ENCODE measurements around the gene SOX12.
"Not testable (repeated sequence)": the region's sequence is repeated elsewhere in the genome, so short reads cannot be mapped to it uniquely, and the experiment has no call there.

The SOX12 gene

DNA sequence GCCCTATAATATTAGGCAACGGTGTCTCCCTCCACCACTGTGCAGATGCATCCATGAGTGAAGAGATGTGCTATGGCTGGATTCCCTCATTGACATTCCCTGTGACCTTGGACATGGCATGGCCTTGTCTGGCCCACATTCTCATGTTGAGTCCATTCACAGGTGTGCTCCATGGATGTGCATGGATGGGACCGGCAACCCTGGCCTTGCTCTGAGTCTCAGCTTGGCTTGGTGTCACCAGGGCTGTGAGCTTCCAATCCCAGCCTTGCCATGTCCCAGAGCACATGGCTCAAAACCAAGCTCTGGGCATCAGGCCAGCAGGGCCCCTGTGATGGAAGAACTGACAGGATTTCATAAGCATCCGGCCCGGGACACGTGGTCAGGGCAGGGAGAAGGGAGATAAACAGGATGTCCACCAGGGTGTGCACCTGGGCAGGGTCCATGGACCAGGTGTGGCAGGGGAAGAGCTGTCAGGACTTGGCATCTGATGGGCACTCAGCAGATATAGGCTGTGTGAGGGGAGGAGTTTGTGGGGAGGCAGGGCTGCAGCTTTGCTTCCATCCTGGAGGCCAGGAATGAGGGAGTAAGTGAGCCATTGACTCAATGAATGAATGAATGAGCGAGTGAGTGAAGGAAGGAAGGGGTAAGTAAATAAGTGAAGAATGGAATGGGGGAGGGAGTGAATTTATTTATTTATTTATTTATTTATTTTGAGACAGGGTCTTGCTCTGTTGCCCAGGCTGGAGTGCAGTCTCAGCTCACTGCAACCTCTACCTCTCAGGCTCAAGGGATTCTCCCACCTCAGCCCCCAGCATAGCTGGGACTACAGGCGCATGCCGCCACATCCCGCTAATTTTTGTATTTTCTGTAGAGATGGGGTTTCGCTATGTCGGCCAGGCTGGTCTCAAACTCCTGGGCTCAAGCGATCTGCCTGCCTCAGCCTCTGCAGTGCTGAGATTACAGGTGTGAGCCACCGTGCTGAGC is 37.2 kb downstream of the SOX12 start:
- DNase-seq (ENCODE audit: low read depth): peak; percentile 89

DNA sequence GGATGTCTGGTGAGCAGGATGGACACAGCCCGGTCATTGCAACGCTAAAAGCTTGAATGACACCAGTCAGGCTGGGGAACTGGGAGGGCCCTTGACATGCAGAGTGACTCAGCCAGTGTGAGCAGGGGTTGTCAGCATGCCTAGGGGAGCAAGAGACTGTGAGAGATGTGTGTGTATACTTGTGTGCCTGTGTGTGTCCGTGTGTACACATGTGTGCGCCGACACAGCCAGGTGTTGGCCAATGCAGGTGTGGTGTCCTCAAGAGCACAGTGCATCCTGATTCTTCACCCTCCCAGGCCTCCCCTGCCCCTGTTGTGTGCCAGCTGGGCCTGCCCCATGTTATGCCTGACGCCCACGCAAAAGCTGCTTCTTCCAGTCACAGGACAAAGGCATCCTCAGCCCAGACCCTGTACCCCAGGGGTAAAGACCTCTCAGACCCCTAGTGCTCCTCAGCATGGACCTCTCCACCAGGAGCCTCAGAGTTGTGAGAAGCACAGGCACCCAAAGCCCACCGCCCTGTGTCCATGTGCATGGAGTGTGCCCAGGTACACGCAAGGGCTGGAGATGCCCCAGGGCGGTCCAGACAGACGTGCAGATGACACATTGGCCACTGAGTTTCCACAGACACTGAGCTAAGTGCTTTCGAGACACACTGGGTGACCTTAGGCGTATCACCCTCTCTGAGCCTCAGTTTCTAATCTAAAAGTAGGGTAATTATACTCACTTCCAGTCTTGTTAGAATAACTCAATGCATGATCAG is 38.1 kb downstream of the SOX12 start:
- peak; percentile 48 for DNase-seq (ENCODE audit: low read depth)

DNA sequence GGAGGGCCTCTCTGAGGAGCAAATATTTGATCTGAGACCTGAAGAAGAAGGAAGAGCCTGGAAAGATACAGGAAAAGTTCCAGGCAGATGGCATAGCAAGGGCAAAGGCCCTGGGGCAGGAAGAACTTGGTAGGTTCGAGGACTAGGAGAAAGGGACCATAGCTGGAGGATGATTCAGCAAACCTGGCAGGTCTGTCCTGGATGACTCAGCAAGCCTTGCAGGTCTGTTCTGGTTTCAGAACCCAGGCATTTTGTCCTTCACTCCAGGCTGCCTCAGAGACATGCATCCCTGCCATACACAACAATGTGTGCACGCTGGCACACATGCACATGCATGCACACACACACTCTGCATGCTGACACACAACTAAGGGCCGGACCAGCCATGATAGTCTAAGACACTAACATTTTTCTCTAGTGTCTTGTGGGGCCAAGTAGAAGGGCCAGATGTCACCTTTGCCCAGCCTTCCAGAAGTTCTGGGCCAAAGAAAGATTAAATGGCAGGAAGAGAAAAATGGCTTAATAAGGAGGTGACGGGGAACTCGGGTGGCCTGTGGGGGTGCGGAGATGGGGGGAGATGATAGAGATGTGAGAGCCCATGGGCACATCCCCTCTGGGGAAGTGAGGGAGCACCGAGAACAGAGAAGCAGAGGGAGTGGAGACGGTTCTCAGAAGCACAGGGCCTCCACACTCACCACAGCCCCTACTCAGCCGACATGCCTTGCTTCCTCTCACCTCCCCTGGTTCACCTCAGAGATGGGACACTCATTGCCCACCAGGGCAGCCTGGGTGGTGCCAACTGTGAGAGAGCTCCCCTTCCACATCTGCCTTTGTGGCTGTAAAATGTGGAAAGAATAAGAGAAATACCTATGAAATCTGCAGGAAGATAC is 39.8 kb downstream of the SOX12 start:
- DNase-seq (ENCODE audit: low read depth): peak; percentile 49

DNA sequence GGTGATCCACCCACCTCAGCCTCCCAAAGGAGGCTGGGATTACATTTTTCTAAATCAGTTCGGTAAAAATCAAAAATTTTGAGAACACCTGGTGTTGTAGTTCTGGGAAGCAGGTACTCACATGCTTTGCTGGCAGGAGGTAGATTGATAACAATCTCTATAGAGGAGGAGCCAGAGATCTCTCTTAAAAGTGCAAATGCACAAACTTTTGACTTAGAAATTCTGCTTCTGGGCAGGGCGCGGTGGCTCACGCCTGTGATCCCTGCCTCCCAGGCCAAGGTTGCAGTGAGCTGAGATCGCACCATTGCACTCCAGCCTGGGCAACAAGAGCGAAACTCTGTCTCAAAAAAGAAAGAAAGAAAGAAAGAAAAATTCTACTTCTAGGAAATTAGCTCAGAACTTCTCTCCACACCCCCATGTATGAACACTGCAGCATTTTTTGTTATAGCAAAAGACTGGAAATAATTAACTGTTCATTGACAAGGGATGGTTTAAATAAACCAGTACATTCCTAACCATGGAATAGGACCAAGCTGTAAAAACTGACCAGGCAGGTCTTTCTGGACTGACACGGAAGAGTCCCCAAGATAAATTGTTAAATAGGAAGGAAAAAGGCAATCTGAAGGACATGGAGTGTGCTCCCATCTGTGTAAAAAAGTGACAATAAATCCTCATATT is 40.8 kb downstream of the SOX12 start:
- DNase-seq (ENCODE audit: low read depth): peak; percentile 16

DNA sequence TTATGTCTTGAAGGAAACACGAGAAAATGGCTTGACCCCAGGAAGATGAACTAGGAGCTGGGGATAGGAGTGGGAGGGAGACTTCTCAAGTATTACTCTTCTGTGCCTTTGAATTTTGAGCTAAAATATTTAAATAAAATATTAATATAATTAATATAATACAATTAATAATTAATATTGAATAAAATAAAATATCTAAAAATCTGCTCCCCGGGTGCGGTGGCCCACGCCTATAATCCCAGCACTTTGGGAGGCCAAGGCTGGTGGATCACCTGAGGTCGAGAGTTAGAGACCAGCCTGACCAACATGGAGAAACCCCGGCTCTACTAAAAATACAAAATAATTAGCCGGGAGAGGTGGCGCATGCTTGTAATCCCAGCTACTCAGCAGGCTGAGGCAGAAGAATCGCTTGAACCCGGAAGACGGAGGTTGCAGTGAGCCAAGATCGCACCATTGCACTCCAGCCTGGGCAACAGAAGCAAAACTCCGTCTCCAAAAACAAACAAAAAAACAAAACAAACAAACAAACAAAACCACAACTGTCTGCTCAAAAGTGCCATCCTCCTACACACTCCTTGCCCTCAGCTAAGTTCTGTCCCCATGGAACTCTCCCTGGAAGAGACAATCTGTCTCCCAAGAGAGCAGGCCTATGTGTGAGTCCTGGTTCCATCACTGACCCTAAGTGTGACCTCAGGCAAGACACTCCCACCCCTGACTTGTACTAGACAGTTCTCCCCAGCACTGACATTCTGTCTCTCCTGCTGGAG is 41.5 kb downstream of the SOX12 start:
- no peak for DNase-seq (ENCODE audit: low read depth)

DNA sequence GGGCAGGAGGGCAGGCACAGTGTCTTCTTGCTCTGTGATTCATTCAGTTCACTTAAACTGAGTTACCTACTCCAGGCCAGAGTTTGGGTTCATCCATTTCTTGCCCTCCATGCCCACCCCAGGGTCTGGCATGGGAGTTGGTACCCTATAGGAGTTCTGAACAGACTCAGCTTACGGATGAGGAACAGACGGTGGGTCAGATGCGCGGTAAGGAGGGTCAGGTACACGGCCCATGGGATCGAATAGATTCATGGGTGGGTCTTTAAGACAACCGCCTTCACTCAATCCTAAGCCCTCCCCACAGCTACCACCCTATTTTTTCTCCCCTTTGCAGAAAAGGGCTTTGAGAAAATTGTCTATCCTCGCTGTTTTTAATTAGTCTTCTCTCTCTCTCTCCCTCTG is 42.1 kb downstream of the SOX12 start:
- DNase-seq (ENCODE audit: low read depth): no peak

DNA sequence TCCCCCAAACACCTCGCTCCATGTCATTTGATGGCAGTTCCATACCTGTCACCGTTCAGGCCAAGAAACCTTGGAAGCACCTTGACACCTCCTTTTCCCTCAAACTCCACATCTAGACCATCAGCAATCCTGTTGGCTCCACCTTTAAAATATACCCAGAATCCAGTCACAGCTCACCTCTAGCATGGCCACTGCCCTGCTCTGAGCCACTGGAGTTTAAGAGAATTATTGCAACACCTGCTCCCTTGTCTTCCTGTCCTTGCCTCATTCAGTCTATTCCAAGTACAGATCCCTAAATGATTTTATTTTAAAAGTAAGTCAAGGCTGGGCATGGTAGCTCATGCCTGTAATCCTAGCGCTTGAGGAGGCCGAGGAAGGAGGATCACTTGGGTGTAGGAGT is 43.6 kb downstream of the SOX12 start:
- no peak for DNase-seq (ENCODE audit: low read depth)

DNA sequence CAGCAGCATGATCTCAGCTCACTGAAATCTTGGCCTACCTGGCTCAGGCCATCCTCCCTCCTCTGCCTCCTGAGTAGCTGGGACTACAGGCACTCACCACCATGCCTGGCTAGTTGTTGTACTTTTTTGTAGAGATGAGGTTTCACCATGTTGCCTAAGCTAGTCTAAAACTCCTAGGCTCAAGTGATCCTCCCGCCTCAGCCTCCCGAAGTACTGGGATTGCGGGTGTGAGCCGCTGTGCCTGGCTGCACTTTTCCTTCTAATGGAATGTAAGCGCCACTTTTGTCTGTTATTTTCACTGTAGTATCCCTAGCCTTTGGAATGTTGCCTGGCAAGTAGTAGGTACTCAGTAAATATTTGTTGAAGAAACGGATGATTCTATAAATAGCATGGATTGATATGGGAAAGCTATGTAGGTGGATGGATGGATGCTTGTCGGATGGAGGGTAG is 44.8 kb downstream of the SOX12 start:
- peak; percentile 26 for DNase-seq (ENCODE audit: low read depth)

DNA sequence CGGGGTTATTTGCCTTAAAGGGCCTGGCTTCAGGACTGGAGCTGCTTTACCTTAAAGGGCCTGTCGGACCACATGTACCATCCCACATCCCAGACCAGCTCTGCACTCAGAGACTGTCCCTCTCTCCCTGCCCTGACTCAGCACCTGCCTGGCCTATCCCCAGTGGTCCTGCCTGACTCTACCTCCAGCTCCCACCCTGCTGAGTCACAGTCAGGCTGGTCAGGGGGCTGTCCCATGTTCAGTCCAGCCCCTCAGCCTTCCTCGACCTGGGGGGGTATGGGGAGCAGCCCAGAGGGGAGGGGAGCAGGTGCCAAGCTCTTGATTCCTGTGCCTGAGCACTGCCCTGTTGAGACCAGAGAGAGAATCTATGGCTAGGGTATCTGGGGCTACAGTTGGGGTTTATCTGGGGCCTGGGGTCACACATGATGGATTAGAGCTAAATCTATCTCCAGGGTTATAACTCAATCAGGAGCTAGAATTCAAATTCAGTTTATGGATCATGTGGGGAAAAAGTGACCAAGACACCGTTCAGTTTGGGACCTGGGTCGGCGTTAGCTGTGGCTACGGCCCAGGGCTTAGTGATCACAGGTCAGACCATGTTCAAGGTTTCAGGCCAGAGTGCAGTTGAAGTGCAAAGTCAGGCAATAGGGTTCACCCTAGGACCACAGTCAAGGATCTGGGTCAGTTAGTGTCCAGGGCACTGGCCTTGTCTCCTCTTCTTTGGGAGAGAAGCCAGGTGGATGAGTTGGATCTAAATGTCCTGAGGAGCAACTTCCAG is 45.8 kb downstream of the SOX12 start:
- DNase-seq (ENCODE audit: low read depth): no peak

DNA sequence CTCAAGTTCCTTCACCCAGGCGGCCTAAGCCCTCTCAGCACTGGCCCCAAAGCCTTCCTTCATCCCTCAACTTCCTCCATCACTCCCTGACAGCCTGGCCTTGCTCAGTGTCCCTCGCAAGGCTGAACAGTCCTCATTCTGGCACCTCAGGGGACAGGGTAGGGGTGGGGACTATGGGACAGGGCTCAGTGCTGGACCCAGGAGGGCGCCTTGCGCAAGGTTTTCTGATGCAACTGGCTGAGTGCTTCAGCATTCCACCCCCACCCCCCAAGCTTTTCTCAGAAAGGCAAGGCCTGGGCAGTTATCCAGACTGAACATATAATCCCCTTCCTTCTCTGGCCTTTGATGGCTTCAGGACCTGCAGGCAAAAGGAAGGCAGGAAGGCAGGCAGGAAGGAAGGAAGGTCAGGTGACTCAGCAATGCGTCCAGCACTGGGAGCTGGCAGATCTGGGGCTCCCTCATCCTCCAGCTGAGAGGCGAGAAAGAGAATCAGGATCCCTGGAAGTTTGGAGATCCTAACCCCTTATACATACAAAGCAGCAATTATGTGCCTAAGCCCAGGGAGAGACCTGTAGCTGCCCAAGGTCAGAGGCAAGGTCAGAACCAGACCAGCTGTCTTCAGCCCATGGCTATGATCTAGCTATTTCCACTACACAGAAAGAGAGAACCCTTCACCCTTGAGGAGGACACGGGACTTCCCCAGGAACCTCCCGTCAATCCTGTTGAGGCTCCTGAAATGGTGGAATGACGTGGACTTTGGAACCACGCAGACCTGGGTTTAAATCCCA is 46.6 kb downstream of the SOX12 start:
- peak; percentile 96 for DNase-seq (ENCODE audit: low read depth)

DNA sequence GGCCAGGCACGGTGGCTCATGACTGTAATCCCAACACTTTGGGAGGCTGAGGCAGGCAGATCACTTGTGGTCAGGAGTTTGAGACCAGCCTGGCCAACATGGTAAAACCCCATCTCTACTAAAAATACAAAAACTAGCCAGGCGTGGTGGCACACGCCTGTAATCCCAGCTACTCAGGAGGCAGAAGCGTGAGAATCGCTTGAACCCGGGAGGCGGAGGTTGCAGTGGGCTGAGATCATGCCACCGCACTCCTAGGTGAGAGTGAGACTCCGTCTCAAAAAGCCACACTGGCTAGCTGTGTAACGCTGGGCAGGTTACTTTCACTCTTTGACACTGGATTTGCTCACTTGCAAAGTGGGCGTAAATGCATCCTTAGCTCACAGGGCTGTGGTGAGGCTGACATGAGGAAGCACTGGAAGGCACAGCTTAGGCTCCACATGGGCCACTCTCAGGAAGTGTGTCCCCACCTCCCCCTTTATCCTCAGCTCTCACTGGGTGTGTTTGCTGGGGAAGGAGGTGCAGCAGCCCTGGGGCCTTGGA is 47.3 kb downstream of the SOX12 start:
- not testable (repeated sequence) for DNase-seq (ENCODE audit: low read depth)

DNA sequence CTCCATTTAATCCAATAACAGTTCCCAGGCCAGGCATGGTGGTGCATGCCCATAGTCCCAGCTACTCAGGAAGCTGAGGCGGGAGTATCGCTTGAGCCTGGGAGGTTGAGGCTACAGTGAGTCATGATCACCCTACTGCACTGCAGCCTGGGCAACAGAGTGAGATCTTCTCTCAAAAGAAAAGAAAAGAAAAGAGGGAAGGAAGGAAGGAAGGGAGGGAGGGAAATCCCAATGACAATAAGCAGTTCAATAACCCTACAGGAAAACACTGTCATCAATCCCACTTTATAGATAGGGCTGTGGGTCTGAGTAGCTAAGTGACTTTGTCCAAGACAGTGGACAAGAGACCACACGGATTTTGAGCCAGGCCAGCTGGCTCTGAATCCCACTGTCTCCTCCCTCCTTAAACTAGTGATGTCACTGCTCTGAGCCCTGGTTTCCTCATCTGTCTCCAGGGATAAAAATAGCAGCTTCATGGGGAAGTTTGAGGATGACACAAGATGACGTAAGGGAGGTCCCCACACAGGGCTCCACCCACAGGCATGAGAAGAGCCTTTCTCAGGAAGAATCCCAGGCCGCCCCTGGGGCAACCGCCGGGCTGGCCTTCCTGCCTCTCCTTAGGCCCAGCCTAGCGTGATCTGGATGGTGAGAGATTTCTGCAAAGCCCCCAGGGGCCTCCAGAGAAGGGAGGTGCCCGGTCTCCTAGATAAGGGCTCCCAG is 48.0 kb downstream of the SOX12 start:
- DNase-seq (ENCODE audit: low read depth): peak; percentile 85

DNA sequence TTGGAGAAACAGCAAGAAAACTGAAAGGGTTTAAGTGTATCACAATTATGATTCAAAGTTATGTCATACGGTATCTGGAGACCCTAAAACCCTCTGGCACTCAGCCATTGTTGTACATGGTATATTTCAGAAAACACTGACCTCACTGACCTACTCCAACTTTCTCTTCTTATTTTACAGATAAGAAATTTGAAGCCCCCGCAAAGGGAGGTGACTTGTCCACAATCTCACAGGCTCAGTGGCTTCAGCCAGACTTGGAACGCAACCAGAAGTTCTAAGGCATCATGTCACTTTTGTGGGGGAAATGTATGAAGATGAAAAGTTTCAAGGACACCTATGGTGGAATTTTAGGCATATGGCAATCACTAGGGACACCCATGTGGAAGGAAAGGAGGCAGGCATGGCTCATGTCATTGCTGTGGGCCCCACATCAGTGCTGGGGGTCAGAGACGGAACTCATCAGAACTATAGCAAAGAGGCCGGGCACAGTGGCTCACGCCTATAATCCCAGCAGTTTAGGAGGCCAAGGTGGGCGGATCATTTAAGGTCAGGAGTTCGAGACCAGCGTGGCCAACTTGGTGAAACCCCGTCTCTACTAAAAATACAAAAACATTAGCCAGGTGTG is 50.0 kb downstream of the SOX12 start:
- no peak for DNase-seq (ENCODE audit: low read depth)

DNA sequence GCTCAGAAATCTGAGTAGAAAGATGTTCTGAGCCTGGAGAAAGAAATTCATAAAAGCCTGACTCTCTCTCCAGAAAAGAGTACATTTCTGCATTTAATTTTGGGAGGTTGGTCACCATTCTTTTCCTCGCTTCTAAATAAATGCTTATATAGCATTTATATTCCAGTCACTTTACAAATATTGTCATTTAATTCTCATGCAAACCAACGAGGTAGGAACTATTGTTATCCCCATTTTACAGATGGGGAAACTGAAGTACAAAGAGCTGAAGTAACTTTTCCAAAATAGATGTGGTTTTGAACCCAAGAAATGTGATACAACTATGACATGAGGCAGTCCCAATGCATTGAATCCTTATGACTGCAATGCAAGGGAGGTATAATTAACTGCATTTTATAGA is 50.7 kb downstream of the SOX12 start:
- no peak for DNase-seq (ENCODE audit: low read depth)

DNA sequence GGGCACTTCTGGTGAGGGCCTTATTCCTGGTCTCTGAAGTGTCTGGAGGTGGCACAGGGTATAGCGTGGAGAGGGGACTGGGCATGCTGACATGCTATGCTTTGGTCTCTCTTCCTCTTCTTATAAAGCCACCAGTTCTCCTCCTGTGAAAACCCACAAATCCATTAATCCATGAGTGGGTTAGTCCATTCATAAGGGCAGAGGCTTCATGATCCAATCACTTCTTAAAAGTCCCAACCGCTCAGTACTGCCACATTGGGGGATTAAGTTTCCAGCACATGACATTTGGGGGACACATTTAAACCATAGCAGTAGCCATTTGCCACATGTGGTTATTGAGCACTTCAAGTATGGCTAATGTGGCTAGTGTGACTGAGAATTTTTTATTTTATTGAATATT is 51.4 kb downstream of the SOX12 start:
- DNase-seq (ENCODE audit: low read depth): no peak

DNA sequence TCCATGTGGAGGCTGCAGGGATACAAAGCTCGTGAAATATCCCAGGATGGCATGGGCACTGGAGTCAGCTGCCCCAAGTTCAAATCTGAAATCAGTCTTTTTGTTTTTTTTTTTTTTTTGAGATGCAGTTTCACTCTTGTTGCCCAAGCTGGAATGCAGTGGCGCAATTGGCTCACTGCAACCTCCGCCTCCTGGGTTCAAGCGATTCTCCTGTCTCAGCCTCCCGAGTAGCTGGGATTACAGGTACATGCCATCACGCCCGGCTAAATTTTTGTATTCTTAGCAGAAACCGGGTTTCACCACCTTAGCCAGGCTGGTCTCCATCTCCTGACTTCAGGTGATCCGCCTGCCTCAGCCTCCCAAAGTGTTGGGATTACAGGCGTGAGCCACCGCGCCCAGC is 52.2 kb downstream of the SOX12 start:
- DNase-seq (ENCODE audit: low read depth): not testable (repeated sequence)

DNA sequence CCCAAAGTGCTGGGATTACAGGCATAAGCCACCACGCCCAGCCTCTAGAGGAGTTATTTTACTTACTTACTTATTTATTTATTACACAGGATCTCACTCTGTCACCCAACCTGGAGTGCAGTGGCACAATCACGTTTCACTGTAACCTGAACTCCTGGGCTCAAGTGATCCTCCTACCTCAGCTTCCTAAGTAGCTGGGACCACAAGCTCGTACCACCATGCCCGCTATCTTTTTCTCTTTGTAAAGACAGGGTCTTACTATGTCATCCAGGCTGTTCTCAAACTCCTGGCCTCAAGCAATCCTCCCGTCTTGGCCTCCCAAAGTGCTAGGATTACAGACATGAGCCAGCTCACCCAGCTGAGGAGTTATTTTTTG is 53.6 kb downstream of the SOX12 start:
- DNase-seq (ENCODE audit: low read depth): no peak
